ENCODE measurements around the gene CYP19A1. TPM values are rescaled to one million over a fixed set of nuclear protein-coding genes. Genes with fewer than 3 reads are reported as not detected.

Gene CYP19A1
- total and polyA plus RNA-seq, 2 experiments from 2014 or later, result 0.69 to 2.6 TPM

- Histone ChIP-seq H3K9me3 (ENCODE audit: low read depth) (no peaks in the 10 kb centered on the region), H3K4me3 (no peak overlapping the region), H3K27ac (no peak overlapping the region), H3K4me1 (ENCODE audit: low read depth) (no peaks in the 10 kb centered on the region), H3K27me3 (peaks cover 22% of the 10 kb centered on the region), H3K36me3 (no peaks in the 10 kb centered on the region)
- no peak for TF ChIP-seq CTCF (IDR thresholded peaks at IDR 0.05; ENCODE audit: low read depth, low read length)
- DNase-seq (ENCODE audit: low read depth in 1 of 2, low spot score in 1 of 2), result no peak
Measured at GRCh38 chr15:51212909-51213308, 125.5 kb downstream of the CYP19A1 start.

- no peak for DNase-seq (ENCODE audit: low read depth in 1 of 2, low spot score in 1 of 2)
- H3K27me3 ChIP-seq, result peaks cover 22% of the 10 kb centered on the region
- TF ChIP-seq CTCF (IDR thresholded peaks at IDR 0.05; ENCODE audit: low read depth, low read length), result no peak
- no peaks in the 10 kb centered on the region for H3K9me3 ChIP-seq (ENCODE audit: low read depth)
- H3K4me1 ChIP-seq (ENCODE audit: low read depth), result no peaks in the 10 kb centered on the region
- H3K27ac ChIP-seq, result no peak overlapping the region
- no peak overlapping the region for H3K4me3 ChIP-seq
- no peaks in the 10 kb centered on the region for H3K36me3 ChIP-seq
Measured at GRCh38 chr15:51212239-51212638, 126.2 kb downstream of the CYP19A1 start.

- Histone ChIP-seq H3K4me3 (no peak overlapping the region), H3K9me3 (ENCODE audit: low read depth) (no peaks in the 10 kb centered on the region), H3K4me1 (ENCODE audit: low read depth) (no peaks in the 10 kb centered on the region), H3K27me3 (no peaks in the 10 kb centered on the region), H3K36me3 (no peaks in the 10 kb centered on the region), H3K27ac (no peak overlapping the region)
- no peak for TF ChIP-seq CTCF (IDR thresholded peaks at IDR 0.05; ENCODE audit: low read depth, low read length)
- no peak for DNase-seq (ENCODE audit: low read depth in 1 of 2, low spot score in 1 of 2)
Measured at GRCh38 chr15:51205050-51205975, 133.1 kb downstream of the CYP19A1 start.

- peak in 1 of 2 donors; percentile 14 for DNase-seq (ENCODE audit: low read depth in 1 of 2, low spot score in 1 of 2)
- Histone ChIP-seq H3K4me1 (ENCODE audit: low read depth) (no peaks in the 10 kb centered on the region), H3K27me3 (no peaks in the 10 kb centered on the region), H3K4me3 (no peak overlapping the region), H3K27ac (no peak overlapping the region), H3K36me3 (no peaks in the 10 kb centered on the region), H3K9me3 (ENCODE audit: low read depth) (no peaks in the 10 kb centered on the region)
- TF ChIP-seq CTCF (IDR thresholded peaks at IDR 0.05; ENCODE audit: low read depth, low read length), result no peak
Measured at GRCh38 chr15:51203797-51204196, 134.6 kb downstream of the CYP19A1 start.

- Histone ChIP-seq H3K4me1 (ENCODE audit: low read depth) (no peaks in the 10 kb centered on the region), H3K36me3 (no peaks in the 10 kb centered on the region), H3K27ac (no peak overlapping the region), H3K27me3 (no peaks in the 10 kb centered on the region), H3K9me3 (ENCODE audit: low read depth) (no peaks in the 10 kb centered on the region), H3K4me3 (no peak overlapping the region)
- no peak for TF ChIP-seq CTCF (IDR thresholded peaks at IDR 0.05; ENCODE audit: low read depth, low read length)
- DNase-seq (ENCODE audit: low read depth in 1 of 2, low spot score in 1 of 2), result no peak
Measured at GRCh38 chr15:51202783-51203182, 135.6 kb downstream of the CYP19A1 start.

Data from cardiac muscle cell (in vitro differentiated cells and primary cell).